Activated B cell treated with CpG ODN at 0.5 μM for 24 hours (primary cell): ENCODE data around the gene BRIX1. TPM values are rescaled to one million over a fixed set of nuclear protein-coding genes. Genes with fewer than 3 reads are reported as not detected.

ENCODE experiments used
- ATAC-seq: fragments of 200-7000 bp; cut with Tn5 transposase; one replicate; pipeline ENCODE4 v1.10.0; 2021; ENCODE audit warnings: low read depth, mild to moderate bottlenecking, moderate library complexity
- CTCF ChIA-PET: fragments of 350-600 bp; sonication (Branson Sonifier 250); formaldehyde crosslinking; loops from one replicate; lab custom pipeline; 2021; ENCODE audit warnings: antibody characterized with exemption; lab: Charles Lee
- POLR2A ChIA-PET: fragments of 350-600 bp; sonication (Branson Sonifier 250); formaldehyde crosslinking; loops from one replicate; lab custom pipeline; 2021; ENCODE audit warnings: antibody characterized with exemption; lab: Charles Lee
- DNase-seq: peaks from one replicate; pipeline ENCODE4 v3.0.0; 2022
- H3K27ac Mint-ChIP-seq: one replicate; pipeline ENCODE4 v1.8.0; 2020; ENCODE audit warnings: mixed read lengths
- H3K27me3 Mint-ChIP-seq: one replicate; pipeline ENCODE4 v1.8.0; 2021; ENCODE audit warnings: mixed read lengths
- H3K36me3 Mint-ChIP-seq: one replicate; pipeline ENCODE4 v1.8.0; 2021; ENCODE audit warnings: low read depth, mixed read lengths
- H3K4me1 Mint-ChIP-seq: one replicate; pipeline ENCODE4 v1.8.0; 2021; ENCODE audit warnings: mixed read lengths
- H3K4me3 Mint-ChIP-seq: one replicate; pipeline ENCODE4 v1.8.0; 2020; ENCODE audit warnings: mild to moderate bottlenecking, mixed read lengths
- H3K9me3 Mint-ChIP-seq: one replicate; pipeline ENCODE4 v1.8.0; 2020; ENCODE audit warnings: mixed read lengths
- CTCF ChIP-seq: fragments of 200-600 bp; IDR thresholded peaks from one replicate; pipeline ENCODE4 v1.8.0; 2022; ENCODE audit warnings: antibody characterized with exemption, mild to moderate bottlenecking
- intact Hi-C: fragments of 100-400 bp; cut with micrococcal nuclease; formaldehyde crosslinking; loops from one replicate; pipeline ENCODE4 v1.15.1; 2024
- total RNA-seq: library from RNA; stranded (reverse); gene quantifications from 2 replicates; pipeline ENCODE4 v1.2.3, GENCODE V29; 2022

BRIX1 gene
- total RNA-seq, 1 donor from 2014 or later, result 42.4 TPM

GRCh38 chr5:34870382-34870781 lies 45.1 kb upstream of the BRIX1 start:
- no peaks in the 10 kb centered on the region for H3K4me1 Mint-ChIP-seq

GRCh38 chr5:34876275-34876674 lies 39.2 kb upstream of the BRIX1 start:
- ChIA-PET CTCF (no interaction called here), POLR2A (no interaction called here)
- intact Hi-C loops, result no loop called here
- Mint-ChIP-seq H3K27me3 (peaks cover 3% of the 10 kb centered on the region), H3K9me3 (peaks cover 15% of the 10 kb centered on the region), H3K4me3 (no peak overlapping the region), H3K27ac (no peak overlapping the region), H3K4me1 (no peaks in the 10 kb centered on the region), H3K36me3 (peaks cover 3% of the 10 kb centered on the region)
- TF ChIP-seq CTCF, result no peak
- DNase-seq (no peak), ATAC-seq (no peak)

More at GRCh38 chr5:34870382-34870781, 45.1 kb upstream of the BRIX1 start:
- Mint-ChIP-seq H3K9me3 (peaks cover 1% of the 10 kb centered on the region), H3K27ac (no peak overlapping the region), H3K27me3 (peaks cover 3% of the 10 kb centered on the region), H3K4me3 (no peak overlapping the region), H3K36me3 (peaks cover 1% of the 10 kb centered on the region)
- ChIA-PET POLR2A (no interaction called here), CTCF (interaction anchor here (0.9 kb wide), 1 partner anchor 28 kb away, joined by 3 read pairs; no protein-coding TSS in a partner anchor)
- TF ChIP-seq CTCF, result no peak
- ATAC-seq, result no peak
- intact Hi-C loops, result no loop called here
- DNase-seq, result no peak

GRCh38 chr5:34881246-34881645 lies 34.3 kb upstream of the BRIX1 start:
- POLR2A ChIA-PET, result no interaction called here
- Mint-ChIP-seq H3K4me3 (no peak overlapping the region), H3K27me3 (peaks cover 3% of the 10 kb centered on the region), H3K36me3 (no peaks in the 10 kb centered on the region), H3K4me1 (no peaks in the 10 kb centered on the region), H3K27ac (no peak overlapping the region), H3K9me3 (peaks cover 7% of the 10 kb centered on the region)
- CTCF ChIA-PET, result interaction anchor here (1.9 kb wide), 1 partner anchor 17 kb away, joined by 7 read pairs; no protein-coding TSS in a partner anchor
- DNase-seq, result no peak
- no peak for ATAC-seq
- intact Hi-C loops, result no loop called here
- no peak for TF ChIP-seq CTCF

DNA sequence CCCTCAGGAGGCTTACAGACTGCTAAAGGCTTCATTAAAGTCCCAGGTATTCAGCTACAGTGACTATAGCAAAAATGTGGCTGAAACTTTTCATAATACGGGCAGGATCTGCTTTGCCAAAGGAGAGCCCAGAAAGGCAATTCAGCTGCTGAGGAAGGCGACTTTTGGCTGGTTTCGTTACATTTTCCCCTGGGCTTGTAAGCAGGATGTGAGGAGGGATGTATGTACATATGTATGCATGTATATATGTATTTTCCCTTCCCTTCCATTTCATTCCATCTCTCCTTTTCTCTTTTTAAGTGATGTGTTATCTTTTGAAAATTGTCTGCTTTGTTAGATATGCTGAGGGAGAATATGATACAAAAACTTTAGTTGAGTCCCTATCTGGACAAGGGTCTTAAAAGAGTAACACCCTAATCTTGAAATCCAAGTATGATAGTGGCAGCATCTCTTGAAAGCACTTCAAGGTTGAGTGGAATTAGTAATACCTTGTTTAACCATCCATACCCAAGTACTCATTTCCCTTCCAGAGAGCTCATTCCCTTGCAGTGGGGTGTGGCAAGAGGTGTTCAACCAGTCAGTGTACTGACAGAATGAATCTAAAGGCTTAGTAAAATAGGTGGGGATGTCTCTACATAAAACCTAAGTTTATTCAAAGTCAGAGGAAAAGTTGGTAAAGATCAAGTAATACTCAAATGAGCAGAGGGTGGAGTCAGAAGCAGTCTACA lies 29.0 kb upstream of the BRIX1 start:
- no peak overlapping the region for H3K4me3 Mint-ChIP-seq
- CTCF ChIA-PET, result interaction anchor here (1.0 kb wide), 1 partner anchor 12 kb away, joined by 7 read pairs; no protein-coding TSS in a partner anchor
- peaks cover 3% of the 10 kb centered on the region for H3K27me3 Mint-ChIP-seq
- intact Hi-C loops, result no loop called here
- H3K27ac Mint-ChIP-seq, result no peak overlapping the region
- TF ChIP-seq CTCF, result no peak
- POLR2A ChIA-PET, result interaction anchor here (1.0 kb wide), 1 partner anchor 47 kb away, joined by 4 read pairs; no protein-coding TSS in a partner anchor
- H3K4me1 Mint-ChIP-seq, result no peaks in the 10 kb centered on the region
- no peaks in the 10 kb centered on the region for H3K9me3 Mint-ChIP-seq
- ATAC-seq, result no peak
- no peaks in the 10 kb centered on the region for H3K36me3 Mint-ChIP-seq
- DNase-seq, result no peak

DNA sequence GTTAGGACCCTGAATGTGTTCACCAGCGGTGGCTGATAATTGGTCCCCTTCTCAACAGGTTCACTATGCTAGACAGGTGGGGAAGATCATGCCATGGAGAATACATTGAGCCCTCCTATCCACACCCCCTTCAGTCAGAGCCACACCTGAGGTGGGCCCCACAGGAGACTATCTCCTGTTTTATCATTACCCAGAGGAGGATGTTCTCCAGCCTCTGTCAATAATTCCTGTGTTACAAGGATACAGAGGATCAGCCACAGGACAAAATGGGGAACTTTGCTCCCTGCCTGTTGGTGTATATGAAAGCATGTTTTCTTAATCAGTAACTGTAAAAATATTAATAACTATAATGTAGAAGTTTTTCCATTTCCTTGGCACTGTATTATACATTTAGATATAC lies 26.1 kb upstream of the BRIX1 start:
- DNase-seq (no peak), ATAC-seq (no peak)
- ChIA-PET CTCF (interaction anchor here (1.5 kb wide), 1 partner anchor 9 kb away, joined by 4 read pairs; no protein-coding TSS in a partner anchor), POLR2A (no interaction called here)
- H3K4me1 Mint-ChIP-seq, result no peaks in the 10 kb centered on the region
- no peak overlapping the region for H3K4me3 Mint-ChIP-seq
- intact Hi-C loops, result no loop called here
- H3K27me3 Mint-ChIP-seq, result no peaks in the 10 kb centered on the region
- H3K27ac Mint-ChIP-seq, result no peak overlapping the region
- no peak for TF ChIP-seq CTCF
- H3K36me3 Mint-ChIP-seq, result no peaks in the 10 kb centered on the region
- no peaks in the 10 kb centered on the region for H3K9me3 Mint-ChIP-seq
